GM18520 (cell line): ENCODE data around the gene TOX3.

Source experiments
- ATAC-seq: cut with Tn5 transposase; IDR thresholded peaks from one replicate; pipeline ENCODE4 v1.9.1; 2021; ENCODE audit not compliant: unreplicated experiment

Gene TOX3

GRCh38 chr16:52494145-52494544 is 52.8 kb downstream of the TOX3 start:
- ATAC-seq: no peak

- peak; percentile 66 for ATAC-seq
Observed at GRCh38 chr16:52492789-52493357, 54.1 kb downstream of the TOX3 start.

- no peak for ATAC-seq
Observed at GRCh38 chr16:52491216-52491615, 55.7 kb downstream of the TOX3 start.

- ATAC-seq: no peak
Observed at GRCh38 chr16:52489894-52490293, 57.0 kb downstream of the TOX3 start.

- ATAC-seq: no peak
Observed at GRCh38 chr16:52488837-52489289, 58.1 kb downstream of the TOX3 start.

- ATAC-seq: no peak
Observed at GRCh38 chr16:52487849-52488457, 59.0 kb downstream of the TOX3 start.

GRCh38 chr16:52480237-52480636 is 66.7 kb downstream of the TOX3 start:
- no peak for ATAC-seq

GRCh38 chr16:52476111-52476510 is 70.8 kb downstream of the TOX3 start:
- ATAC-seq: no peak

- ATAC-seq: no peak
Observed at GRCh38 chr16:52474679-52475078, 72.3 kb downstream of the TOX3 start.

- no peak for ATAC-seq
Observed at GRCh38 chr16:52473096-52473495, 73.8 kb downstream of the TOX3 start.

GRCh38 chr16:52471650-52472370 is 75.1 kb downstream of the TOX3 start:
- no peak for ATAC-seq

GRCh38 chr16:52470585-52470984 is 76.4 kb downstream of the TOX3 start:
- no peak for ATAC-seq

GRCh38 chr16:52469775-52470174 is 77.2 kb downstream of the TOX3 start:
- no peak for ATAC-seq

- no peak for ATAC-seq
Observed at GRCh38 chr16:52469091-52469490, 77.9 kb downstream of the TOX3 start.

GRCh38 chr16:52467753-52468152 is 79.2 kb downstream of the TOX3 start:
- ATAC-seq: no peak

GRCh38 chr16:52466994-52467393 is 79.9 kb downstream of the TOX3 start:
- ATAC-seq: no peak

GRCh38 chr16:52465711-52466267 is 81.2 kb downstream of the TOX3 start:
- no peak for ATAC-seq

GRCh38 chr16:52463904-52464303 is 83.0 kb downstream of the TOX3 start:
- no peak for ATAC-seq

- no peak for ATAC-seq
Observed at GRCh38 chr16:52462816-52463215, 84.1 kb downstream of the TOX3 start.

GRCh38 chr16:52460639-52461178 is 86.2 kb downstream of the TOX3 start:
- no peak for ATAC-seq

GRCh38 chr16:52456368-52456767 is 90.6 kb downstream of the TOX3 start:
- no peak for ATAC-seq
